HL-60 (cell line): ENCODE measurements around the gene CORO2A.

Source experiments
- CTCF ChIP-seq: IDR thresholded peaks from one replicate; pipeline ENCODE4 v1.5.1; 2011; ENCODE audit warnings: low read length, control low read depth, inconsistent platforms; ENCODE audit not compliant: insufficient read depth
- POLR2AphosphoS5 ChIP-seq: IDR thresholded peaks from 2 replicates; pipeline ENCODE4 v1.6.1; 2012; ENCODE audit warnings: low read depth
- SPI1 ChIP-seq: IDR thresholded peaks from 2 replicates; pipeline ENCODE4 v1.6.1; 2012; ENCODE audit warnings: low read depth, mild to moderate bottlenecking, borderline replicate concordance
- TF ChIP-seq, protein P1 (sequence below): IDR thresholded peaks from 2 replicates; pipeline ENCODE4 v1.6.1; 2012; ENCODE audit warnings: low read depth; ENCODE audit not compliant: insufficient replicate concordance

DNA sequence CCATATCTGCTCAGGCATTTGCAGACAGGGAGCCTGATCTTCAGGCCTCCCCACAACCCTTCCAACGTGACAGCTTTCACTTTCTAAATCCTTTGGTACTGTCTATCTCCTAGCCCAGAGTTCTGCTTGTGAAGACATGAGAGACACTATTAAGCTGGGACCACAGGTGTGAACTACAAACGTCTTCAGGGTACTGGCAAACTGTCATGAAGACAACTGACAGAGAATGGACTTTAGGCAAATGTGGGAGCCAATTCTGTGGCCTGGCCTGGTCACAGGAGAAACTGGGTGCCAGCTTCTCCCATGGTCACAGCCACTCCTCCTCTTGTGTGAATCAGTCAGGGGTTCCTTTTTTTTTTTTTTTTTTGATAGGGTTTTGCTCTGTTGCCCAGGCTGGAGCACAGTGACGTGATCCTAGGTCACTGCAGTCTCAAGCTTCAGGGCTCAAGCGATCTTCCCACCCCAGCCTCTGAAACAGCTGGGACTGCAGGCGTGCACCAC is 83.9 kb downstream of the CORO2A start:
- TF ChIP-seq CTCF (no peak), POLR2AphosphoS5 (no peak), SPI1 (peak; percentile 48; the same call in 1 of the 2 replicates)
- TF ChIP-seq, protein P1, sequence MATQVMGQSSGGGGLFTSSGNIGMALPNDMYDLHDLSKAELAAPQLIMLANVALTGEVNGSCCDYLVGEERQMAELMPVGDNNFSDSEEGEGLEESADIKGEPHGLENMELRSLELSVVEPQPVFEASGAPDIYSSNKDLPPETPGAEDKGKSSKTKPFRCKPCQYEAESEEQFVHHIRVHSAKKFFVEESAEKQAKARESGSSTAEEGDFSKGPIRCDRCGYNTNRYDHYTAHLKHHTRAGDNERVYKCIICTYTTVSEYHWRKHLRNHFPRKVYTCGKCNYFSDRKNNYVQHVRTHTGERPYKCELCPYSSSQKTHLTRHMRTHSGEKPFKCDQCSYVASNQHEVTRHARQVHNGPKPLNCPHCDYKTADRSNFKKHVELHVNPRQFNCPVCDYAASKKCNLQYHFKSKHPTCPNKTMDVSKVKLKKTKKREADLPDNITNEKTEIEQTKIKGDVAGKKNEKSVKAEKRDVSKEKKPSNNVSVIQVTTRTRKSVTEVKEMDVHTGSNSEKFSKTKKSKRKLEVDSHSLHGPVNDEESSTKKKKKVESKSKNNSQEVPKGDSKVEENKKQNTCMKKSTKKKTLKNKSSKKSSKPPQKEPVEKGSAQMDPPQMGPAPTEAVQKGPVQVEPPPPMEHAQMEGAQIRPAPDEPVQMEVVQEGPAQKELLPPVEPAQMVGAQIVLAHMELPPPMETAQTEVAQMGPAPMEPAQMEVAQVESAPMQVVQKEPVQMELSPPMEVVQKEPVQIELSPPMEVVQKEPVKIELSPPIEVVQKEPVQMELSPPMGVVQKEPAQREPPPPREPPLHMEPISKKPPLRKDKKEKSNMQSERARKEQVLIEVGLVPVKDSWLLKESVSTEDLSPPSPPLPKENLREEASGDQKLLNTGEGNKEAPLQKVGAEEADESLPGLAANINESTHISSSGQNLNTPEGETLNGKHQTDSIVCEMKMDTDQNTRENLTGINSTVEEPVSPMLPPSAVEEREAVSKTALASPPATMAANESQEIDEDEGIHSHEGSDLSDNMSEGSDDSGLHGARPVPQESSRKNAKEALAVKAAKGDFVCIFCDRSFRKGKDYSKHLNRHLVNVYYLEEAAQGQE: no peak
